Measurements from ENCODE around the gene TRPV2.

The TRPV2 gene

DNA sequence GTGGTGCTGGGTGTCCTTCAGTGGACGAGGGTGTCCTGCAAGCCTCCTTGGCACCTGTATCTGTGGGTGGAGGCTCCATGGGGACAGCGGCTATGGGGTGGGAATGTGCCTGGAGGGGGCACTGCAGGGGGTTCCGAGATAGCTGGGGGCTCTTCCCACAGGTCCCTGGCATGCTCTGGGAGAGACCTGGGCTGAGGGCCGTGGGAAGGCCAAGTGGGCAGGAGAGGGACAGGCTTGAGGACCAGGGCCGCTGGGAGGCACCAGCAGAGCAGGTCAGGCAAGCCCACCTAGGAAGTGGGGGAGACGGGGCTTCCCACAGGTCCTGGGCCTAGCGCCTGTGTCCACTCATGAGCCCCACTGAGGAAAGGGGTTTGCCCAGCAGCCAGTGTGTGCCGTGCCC lies 66.9 kb downstream of the TRPV2 start:
- no peak for DNase-seq (ENCODE audit: low spot score)
- in situ Hi-C loops (cut with MboI; ENCODE audit: low sequenced_read_pairs, unreplicated experiment) = no loop called here
- TF ChIP-seq, protein P1, sequence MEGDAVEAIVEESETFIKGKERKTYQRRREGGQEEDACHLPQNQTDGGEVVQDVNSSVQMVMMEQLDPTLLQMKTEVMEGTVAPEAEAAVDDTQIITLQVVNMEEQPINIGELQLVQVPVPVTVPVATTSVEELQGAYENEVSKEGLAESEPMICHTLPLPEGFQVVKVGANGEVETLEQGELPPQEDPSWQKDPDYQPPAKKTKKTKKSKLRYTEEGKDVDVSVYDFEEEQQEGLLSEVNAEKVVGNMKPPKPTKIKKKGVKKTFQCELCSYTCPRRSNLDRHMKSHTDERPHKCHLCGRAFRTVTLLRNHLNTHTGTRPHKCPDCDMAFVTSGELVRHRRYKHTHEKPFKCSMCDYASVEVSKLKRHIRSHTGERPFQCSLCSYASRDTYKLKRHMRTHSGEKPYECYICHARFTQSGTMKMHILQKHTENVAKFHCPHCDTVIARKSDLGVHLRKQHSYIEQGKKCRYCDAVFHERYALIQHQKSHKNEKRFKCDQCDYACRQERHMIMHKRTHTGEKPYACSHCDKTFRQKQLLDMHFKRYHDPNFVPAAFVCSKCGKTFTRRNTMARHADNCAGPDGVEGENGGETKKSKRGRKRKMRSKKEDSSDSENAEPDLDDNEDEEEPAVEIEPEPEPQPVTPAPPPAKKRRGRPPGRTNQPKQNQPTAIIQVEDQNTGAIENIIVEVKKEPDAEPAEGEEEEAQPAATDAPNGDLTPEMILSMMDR (IDR thresholded peaks at IDR 0.05; ENCODE audit: borderline replicate concordance, control extremely low read depth, extremely low read depth, insufficient read depth, missing control alignments) = no peak

DNA sequence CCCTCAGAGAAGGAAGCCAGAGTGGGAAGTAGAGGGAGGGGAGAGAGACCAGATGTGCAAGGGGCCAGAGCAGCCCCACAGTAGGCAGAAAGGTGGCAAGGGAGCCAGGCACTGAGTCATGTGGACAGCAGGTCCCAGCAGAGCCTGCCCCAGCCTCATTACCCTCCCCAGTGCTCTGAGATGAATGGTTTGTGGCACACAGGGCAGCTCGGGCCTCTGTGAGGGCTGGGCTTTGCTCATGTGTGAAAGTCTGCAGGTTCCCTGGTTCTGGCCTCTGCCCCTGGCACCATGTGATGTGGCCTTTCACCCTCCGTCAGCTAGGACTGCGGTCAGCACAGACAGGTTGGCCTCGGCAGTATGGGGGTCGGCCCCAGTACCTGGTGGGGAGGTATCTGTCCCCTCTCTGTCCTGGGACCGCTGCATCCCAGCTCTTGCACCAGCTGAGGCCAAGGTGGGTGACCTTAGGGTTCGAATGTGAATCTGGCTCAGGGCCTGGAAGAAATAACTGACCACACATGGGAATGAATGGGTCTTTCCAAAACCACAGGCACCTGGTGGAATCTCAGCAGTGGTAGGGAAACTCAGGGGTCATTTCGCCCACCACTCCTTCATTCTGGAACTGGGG lies 67.8 kb downstream of the TRPV2 start:
- TF ChIP-seq, protein P1 (IDR thresholded peaks at IDR 0.05; ENCODE audit: borderline replicate concordance, control extremely low read depth, extremely low read depth, insufficient read depth, missing control alignments) = no peak
- in situ Hi-C loops (cut with MboI; ENCODE audit: low sequenced_read_pairs, unreplicated experiment) = no loop called here
- DNase-seq (ENCODE audit: low spot score) = no peak

DNA sequence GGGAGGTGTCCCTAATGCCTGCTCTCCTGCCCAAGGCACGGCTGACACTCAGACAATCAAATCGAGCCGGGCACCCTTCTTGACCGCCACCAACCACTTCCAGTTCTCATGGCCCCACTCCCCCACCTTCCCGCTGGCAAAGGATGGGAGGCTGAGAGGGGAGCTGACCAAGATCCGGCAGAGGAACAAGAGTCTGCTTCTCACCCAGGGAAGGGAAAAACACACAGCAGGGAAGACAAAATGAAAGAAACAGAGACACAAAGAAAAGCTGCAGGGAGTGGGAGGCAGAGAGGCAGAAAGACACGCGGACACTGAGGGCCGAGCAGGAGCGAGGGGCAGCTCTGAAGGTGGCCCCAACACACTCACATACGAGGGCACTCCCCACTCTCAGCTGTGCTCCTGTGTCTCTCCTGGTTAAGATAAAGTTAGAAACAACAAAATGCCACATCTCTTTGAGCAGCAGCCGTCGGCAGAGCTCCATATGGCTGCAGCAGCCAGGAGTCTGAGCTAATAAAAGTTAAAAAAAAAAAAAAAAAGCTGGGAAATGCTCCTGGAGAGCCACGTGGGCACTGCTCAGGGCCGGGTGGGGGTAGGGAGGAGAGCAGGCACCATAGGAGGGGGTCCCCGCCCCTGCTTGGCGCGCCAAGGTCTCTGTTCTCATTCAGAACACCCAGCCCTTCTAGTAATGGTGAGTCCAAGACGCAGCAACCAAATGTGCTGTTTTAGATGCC lies 69.2 kb downstream of the TRPV2 start:
- TF ChIP-seq, protein P1 (IDR thresholded peaks at IDR 0.05; ENCODE audit: borderline replicate concordance, control extremely low read depth, extremely low read depth, insufficient read depth, missing control alignments) = no peak
- no peak for DNase-seq (ENCODE audit: low spot score)
- in situ Hi-C loops (cut with MboI; ENCODE audit: low sequenced_read_pairs, unreplicated experiment) = no loop called here
